T-helper 1 cell treated with Interleukin-12 subunit alpha and Interleukin-12 subunit beta and Interleukin-4 antibody, amounts not matched to agents 30 μg/mL and 1 μg/mL, for 36 hours (primary cell): Measurements from ENCODE around the gene PTCD1.
A peak's percentile ranks its signal among the peaks of the same experiment; 100 is the strongest.
"Not testable (repeated sequence)": the region's sequence is repeated elsewhere in the genome, so short reads cannot be mapped to it uniquely, and the experiment has no call there.

Experiments
- H3K27ac Mint-ChIP-seq: one replicate; pipeline ENCODE4 v1.8.0; 2021; ENCODE audit warnings: mild to moderate bottlenecking, mixed read lengths
- H3K27me3 Mint-ChIP-seq: one replicate; pipeline ENCODE4 v1.8.0; 2021; ENCODE audit warnings: low read depth, mixed read lengths
- H3K36me3 Mint-ChIP-seq: one replicate; pipeline ENCODE4 v1.8.0; 2021; ENCODE audit warnings: low read depth, mixed read lengths
- H3K4me1 Mint-ChIP-seq: one replicate; pipeline ENCODE4 v1.8.0; 2021; ENCODE audit warnings: low read depth, mixed read lengths
- H3K4me3 Mint-ChIP-seq: one replicate; pipeline ENCODE4 v1.8.0; 2021; ENCODE audit warnings: mild to moderate bottlenecking, moderate library complexity, mixed read lengths
- H3K9me3 Mint-ChIP-seq: one replicate; pipeline ENCODE4 v1.8.0; 2021; ENCODE audit warnings: mixed read lengths

The PTCD1 gene

GRCh38 chr7:99380823-99381663 lies 57.6 kb downstream of the PTCD1 start:
- Mint-ChIP-seq H3K9me3 (no peaks in the 10 kb centered on the region), H3K4me1 (peaks cover 39% of the 10 kb centered on the region), H3K27me3 (no peaks in the 10 kb centered on the region), H3K36me3 (peaks cover 37% of the 10 kb centered on the region), H3K27ac (peak overlapping the region; percentile 97), H3K4me3 (peak overlapping the region; percentile 88)

DNA sequence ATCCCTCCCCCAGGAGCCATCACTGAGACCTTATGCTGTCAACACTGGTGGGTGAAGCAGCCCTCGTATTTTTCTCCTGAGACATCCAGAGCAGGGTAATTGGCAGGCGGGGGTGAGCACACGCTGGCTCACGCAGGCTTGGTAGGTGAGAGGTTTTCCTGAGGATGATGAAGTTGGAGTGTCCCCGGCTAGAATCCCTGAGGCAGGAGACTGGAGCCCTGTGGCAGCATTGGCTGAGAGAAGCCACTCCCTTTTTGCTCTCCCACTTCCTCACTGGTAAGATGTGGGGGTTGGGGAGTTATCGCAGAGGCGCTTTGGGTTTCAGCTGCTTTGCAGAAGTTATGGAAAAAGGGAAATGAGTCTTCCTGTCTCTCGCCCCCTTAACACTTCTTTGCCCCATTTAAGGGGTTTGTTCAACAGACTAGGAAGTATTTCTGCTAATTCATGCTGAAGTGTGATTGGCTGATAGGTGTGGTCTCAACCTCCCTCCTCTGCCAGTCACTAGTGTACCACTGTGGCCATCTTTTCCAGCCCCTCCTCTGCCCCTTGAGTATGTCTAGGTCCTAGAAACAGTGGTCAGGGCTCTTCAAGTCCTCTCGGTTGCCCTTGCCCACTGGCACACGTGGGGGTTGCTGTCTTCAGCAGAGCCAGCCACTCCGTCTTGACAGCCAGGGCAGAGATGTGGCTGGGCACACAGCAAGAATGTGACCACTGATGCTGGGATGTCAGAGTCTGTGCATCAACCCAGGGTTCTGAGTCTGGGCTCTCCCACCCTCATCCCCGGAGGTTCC lies 58.4 kb downstream of the PTCD1 start:
- peaks cover 39% of the 10 kb centered on the region for H3K4me1 Mint-ChIP-seq
- H3K27me3 Mint-ChIP-seq = no peaks in the 10 kb centered on the region
- H3K9me3 Mint-ChIP-seq = no peaks in the 10 kb centered on the region
- peak overlapping the region; percentile 97 for H3K27ac Mint-ChIP-seq
- peaks cover 36% of the 10 kb centered on the region for H3K36me3 Mint-ChIP-seq
- H3K4me3 Mint-ChIP-seq = peak overlapping the region; percentile 88

DNA sequence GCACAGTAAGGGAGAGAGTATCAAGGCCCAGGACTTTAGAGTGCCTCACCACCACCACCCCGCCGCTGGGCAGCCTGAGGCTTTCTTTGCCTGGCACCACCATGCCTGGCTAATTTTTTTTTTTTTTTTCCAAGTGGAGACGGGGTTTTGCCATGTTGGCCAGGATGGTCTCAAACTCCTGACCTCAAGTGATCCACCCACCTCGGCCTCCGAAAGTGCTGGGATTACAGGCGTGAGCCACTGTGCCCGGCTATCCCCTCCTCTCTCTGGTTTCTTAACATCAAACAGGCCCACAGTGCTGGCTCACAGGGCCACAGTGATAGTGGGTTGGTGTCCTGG lies 58.9 kb downstream of the PTCD1 start:
- peaks cover 36% of the 10 kb centered on the region for H3K36me3 Mint-ChIP-seq
- peak overlapping the region; percentile 97 for H3K27ac Mint-ChIP-seq
- not testable (repeated sequence) for H3K9me3 Mint-ChIP-seq, H3K27me3 Mint-ChIP-seq
- H3K4me1 Mint-ChIP-seq = peaks cover 39% of the 10 kb centered on the region
- peak overlapping the region; percentile 88 for H3K4me3 Mint-ChIP-seq

GRCh38 chr7:99379043-99379577 lies 59.5 kb downstream of the PTCD1 start:
- peaks cover 33% of the 10 kb centered on the region for H3K36me3 Mint-ChIP-seq
- peak overlapping the region; percentile 88 for H3K4me3 Mint-ChIP-seq
- no peaks in the 10 kb centered on the region for H3K9me3 Mint-ChIP-seq
- peak overlapping the region; percentile 97 for H3K27ac Mint-ChIP-seq
- peaks cover 39% of the 10 kb centered on the region for H3K4me1 Mint-ChIP-seq
- H3K27me3 Mint-ChIP-seq = no peaks in the 10 kb centered on the region

- H3K4me3 Mint-ChIP-seq = peak overlapping the region; percentile 77
- H3K4me1 Mint-ChIP-seq = peaks cover 28% of the 10 kb centered on the region
- no peaks in the 10 kb centered on the region for H3K27me3 Mint-ChIP-seq
- peaks cover 27% of the 10 kb centered on the region for H3K36me3 Mint-ChIP-seq
- H3K27ac Mint-ChIP-seq = peak overlapping the region; percentile 57
- no peaks in the 10 kb centered on the region for H3K9me3 Mint-ChIP-seq
These were observed 63.4 kb downstream of the PTCD1 start for GRCh38 chr7:99375070-99375807.

DNA sequence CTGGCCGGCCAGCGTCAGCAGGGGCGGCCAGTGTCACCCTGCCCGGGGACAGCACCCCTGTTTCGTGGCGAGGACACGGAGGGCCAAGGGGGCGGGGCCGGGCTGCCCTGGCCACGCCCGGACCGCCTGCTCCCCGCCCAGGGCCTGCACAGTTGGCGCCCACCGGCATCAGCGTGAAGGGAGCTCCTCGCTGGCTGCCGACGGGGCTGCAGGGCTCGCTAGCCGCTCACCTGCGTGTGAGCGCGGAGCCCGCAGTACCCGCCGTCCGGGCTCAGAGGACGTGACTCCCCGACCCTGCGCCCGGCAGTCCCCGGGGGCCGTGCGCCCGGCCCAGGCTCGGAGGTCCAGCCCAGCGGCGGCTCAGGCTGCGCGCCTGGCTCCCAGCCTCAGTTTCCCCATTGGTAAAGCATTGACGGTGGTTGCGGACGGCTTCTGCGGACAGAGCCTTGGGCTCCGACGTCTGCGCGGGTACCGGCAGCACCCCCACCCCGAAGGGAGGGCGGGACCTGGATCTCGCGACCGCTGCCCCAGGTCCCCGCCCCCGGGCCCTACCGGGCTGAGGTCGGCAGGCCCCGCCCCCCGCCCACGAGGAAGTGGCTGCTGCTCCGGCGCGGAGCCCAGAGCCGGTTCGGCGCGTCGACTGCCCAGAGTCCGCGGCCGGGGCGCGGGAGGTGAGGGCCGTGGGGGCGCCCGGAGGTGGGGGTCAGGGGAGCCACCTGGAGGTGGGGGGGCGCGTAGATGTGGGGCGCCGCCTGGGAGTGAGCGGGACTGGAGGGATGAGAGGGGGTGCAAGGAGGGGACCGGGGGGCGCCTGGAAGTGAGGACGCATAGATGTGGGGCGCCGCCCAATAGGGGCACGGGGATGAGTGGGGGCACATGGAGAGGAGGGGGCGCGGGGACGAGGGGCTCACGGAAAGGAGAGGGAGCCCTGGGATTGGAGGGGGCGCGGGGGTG lies 64.2 kb downstream of the PTCD1 start, which contains the start of gene ARPC1B:
TSS of gene ARPC1B (plus strand) at position 620 of the 954 bp plus-strand sequence. CDS start 10,985 bp downstream, outside the sequence.
- Mint-ChIP-seq H3K4me1 (peaks cover 27% of the 10 kb centered on the region), H3K9me3 (no peaks in the 10 kb centered on the region), H3K27ac (peak within 1 kb of the TSS; percentile 67), H3K27me3 (no peaks in the 10 kb centered on the region), H3K4me3 (peak within 1 kb of the TSS; percentile 77), H3K36me3 (peaks cover 23% of the 10 kb centered on the region)

DNA sequence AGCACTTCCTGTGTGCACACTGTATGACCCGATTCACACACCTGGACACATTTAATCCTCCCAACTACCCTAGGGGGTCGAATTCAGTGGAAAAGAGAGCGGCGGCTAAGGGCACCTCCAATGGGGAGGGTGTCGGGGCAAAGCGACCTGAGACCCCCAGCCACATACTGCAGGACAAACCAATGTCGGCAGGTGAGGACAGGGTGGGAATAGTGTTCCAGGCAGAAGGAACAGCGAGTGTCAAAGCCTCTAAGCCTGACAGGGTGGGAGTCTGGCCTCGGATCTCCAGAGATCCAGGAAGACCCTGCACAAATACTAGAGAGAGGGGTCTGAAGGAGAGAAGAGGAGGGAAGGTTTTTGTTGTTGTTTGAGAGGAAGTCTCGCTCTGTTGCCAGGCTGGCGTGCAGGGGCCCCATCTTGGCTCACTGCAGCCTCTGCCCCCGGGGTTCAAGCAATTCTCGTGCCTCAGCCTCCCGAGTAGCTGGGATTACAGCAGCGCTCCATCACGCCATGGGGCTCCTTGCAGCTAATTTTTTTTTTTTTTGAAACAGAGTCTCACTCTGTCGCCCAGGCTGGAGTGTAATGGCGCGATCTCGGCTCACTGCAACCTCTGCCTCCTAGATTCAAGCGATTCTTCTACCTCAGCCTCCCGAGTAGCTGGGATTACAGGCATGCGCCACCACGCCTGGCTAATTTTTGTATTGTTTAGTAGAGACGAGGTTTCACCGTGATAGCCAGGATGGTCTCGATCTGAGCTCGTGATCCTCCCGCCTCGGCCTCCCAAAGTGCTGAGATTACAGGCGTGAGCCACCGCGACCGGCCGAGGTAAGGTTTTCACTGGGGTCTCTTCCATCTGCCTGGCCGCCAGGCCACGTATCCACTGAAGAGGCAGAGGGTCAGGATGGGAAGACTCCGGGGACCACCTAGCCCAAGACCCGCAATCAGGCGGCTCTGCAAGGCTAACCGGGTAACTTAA lies 65.2 kb downstream of the PTCD1 start:
- peak overlapping the region; percentile 82 for H3K4me3 Mint-ChIP-seq
- peaks cover 28% of the 10 kb centered on the region for H3K4me1 Mint-ChIP-seq
- peaks cover 23% of the 10 kb centered on the region for H3K36me3 Mint-ChIP-seq
- H3K9me3 Mint-ChIP-seq = no peaks in the 10 kb centered on the region
- no peaks in the 10 kb centered on the region for H3K27me3 Mint-ChIP-seq
- peak overlapping the region; percentile 69 for H3K27ac Mint-ChIP-seq

- Mint-ChIP-seq H3K9me3 (no peaks in the 10 kb centered on the region), H3K27me3 (no peaks in the 10 kb centered on the region), H3K4me3 (peak overlapping the region; percentile 82), H3K4me1 (peaks cover 25% of the 10 kb centered on the region), H3K36me3 (peaks cover 16% of the 10 kb centered on the region), H3K27ac (no peak overlapping the region)
These were observed 66.1 kb downstream of the PTCD1 start for GRCh38 chr7:99372275-99373090.

- peaks cover 19% of the 10 kb centered on the region for H3K4me1 Mint-ChIP-seq
- H3K4me3 Mint-ChIP-seq = no peak overlapping the region
- no peaks in the 10 kb centered on the region for H3K9me3 Mint-ChIP-seq
- H3K36me3 Mint-ChIP-seq = peaks cover 15% of the 10 kb centered on the region
- H3K27ac Mint-ChIP-seq = no peak overlapping the region
- no peaks in the 10 kb centered on the region for H3K27me3 Mint-ChIP-seq
These were observed 67.2 kb downstream of the PTCD1 start for GRCh38 chr7:99371376-99371920.

DNA sequence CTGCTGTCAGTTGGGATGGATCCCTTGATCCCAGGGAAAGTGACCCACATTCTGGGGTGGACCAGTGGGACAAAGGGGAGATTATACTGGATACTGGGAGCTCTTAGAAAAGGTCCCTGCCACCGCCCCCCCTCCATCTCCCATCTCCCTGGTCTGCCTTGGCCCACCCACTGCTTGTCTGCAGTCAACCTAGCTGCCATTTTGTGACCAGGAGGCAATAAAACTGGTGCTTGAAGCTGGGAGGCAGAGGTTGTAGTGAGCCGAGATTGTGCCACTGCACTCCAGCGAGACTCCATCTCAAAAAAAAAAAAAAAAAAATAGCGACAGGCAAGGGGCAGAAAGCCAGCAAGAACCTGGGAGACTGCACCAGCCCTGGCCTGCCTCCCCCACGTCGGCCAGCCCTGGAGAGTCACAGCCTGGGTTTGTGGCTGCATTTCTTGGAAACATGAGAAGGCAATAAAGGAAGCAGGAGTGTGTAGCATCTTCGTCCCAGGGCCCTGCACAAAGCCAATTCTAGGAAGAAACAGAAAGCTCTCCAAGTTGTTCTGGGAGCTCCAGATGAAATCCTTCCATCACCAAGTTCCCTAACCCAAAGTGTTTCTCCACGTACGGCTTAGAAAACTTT lies 68.7 kb downstream of the PTCD1 start:
- Mint-ChIP-seq H3K9me3 (no peaks in the 10 kb centered on the region), H3K27me3 (no peaks in the 10 kb centered on the region), H3K4me3 (no peak overlapping the region), H3K4me1 (peaks cover 19% of the 10 kb centered on the region), H3K36me3 (peaks cover 26% of the 10 kb centered on the region), H3K27ac (peak overlapping the region; percentile 55)

GRCh38 chr7:99368750-99369389 lies 69.7 kb downstream of the PTCD1 start:
- Mint-ChIP-seq H3K9me3 (no peaks in the 10 kb centered on the region), H3K36me3 (peaks cover 26% of the 10 kb centered on the region), H3K27ac (no peak overlapping the region), H3K4me1 (peaks cover 19% of the 10 kb centered on the region), H3K27me3 (no peaks in the 10 kb centered on the region), H3K4me3 (no peak overlapping the region)
